Lower lobe of right lung (tissue), 2 donors: ENCODE data around the gene TMUB1. TPM values are rescaled to one million over a fixed set of nuclear protein-coding genes. Genes with fewer than 3 reads are reported as not detected.

Source experiments
- ATAC-seq, 2 donors: fragments of 200-7000 bp; cut with Tn5 transposase; one replicate each; pipeline ENCODE4 v1.9.1; 2020 to 2022; ENCODE audit warnings: mild to moderate bottlenecking in 2 of 2, moderate library complexity in 2 of 2
- DNase-seq: peaks from one replicate; pipeline ENCODE4 v3.0.0-alpha.2; 2020
- H3K27ac ChIP-seq: fragments of 200-600 bp; one replicate; pipeline ENCODE4 v1.8.0; 2022
- H3K27me3 ChIP-seq: fragments of 200-600 bp; one replicate; pipeline ENCODE4 v1.8.0; 2022; ENCODE audit warnings: low read depth
- H3K36me3 ChIP-seq: fragments of 200-600 bp; one replicate; pipeline ENCODE4 v1.8.0; 2022; ENCODE audit warnings: mild to moderate bottlenecking
- H3K4me1 ChIP-seq: fragments of 200-600 bp; one replicate; pipeline ENCODE4 v1.8.0; 2022
- H3K4me3 ChIP-seq: fragments of 200-600 bp; one replicate; pipeline ENCODE4 v1.8.0; 2022; ENCODE audit warnings: mild to moderate bottlenecking
- H3K9me3 ChIP-seq: fragments of 200-600 bp; one replicate; pipeline ENCODE4 v1.8.0; 2022
- CTCF ChIP-seq: fragments of 200-600 bp; IDR thresholded peaks from one replicate; pipeline ENCODE4 v1.8.0; 2022; ENCODE audit warnings: antibody characterized with exemption, mild to moderate bottlenecking
- intact Hi-C: fragments of 100-400 bp; cut with DNase I; formaldehyde crosslinking; loops from one replicate; pipeline ENCODE4 v1.11.0; 2022
- total RNA-seq: library from RNA; stranded (reverse); fragmentation: NEBNext Ultra II Directional; extraction: Animal tissue kit (Norgen Biotek cat#: 25700); gene quantifications from one replicate; pipeline ENCODE4 v1.2.1, GENCODE V29; 2021
- donor health status: DM: no; HTN: yes; CAD: no; lungs with severe emphysema.

TMUB1 gene
- total RNA-seq, 1 donor from 2014 or later: 37.4 TPM

- Histone ChIP-seq H3K4me1 (peaks cover 50% of the 10 kb centered on the region), H3K36me3 (no peaks in the 10 kb centered on the region), H3K4me3 (no peak overlapping the region), H3K9me3 (no peaks in the 10 kb centered on the region), H3K27ac (no peak overlapping the region), H3K27me3 (no peaks in the 10 kb centered on the region)
- intact Hi-C loops: no loop called here
- DNase-seq (peak; percentile 83), ATAC-seq (peak; percentile 65 to 66)
- peak; percentile 93 for TF ChIP-seq CTCF
Measured at GRCh38 chr7:151110941-151111645, 27.8 kb upstream of the TMUB1 start.

- no peaks in the 10 kb centered on the region for H3K36me3 ChIP-seq
- H3K4me3 ChIP-seq: no peak overlapping the region
- H3K9me3 ChIP-seq: no peaks in the 10 kb centered on the region
- TF ChIP-seq CTCF: no peak
- H3K27ac ChIP-seq: no peak overlapping the region
- intact Hi-C loops: no loop called here
- H3K27me3 ChIP-seq: no peaks in the 10 kb centered on the region
- ATAC-seq (no peak), DNase-seq (no peak)
- H3K4me1 ChIP-seq: peaks cover 44% of the 10 kb centered on the region
Measured at GRCh38 chr7:151110236-151110940, 27.1 kb upstream of the TMUB1 start.

- no peak for TF ChIP-seq CTCF
- Histone ChIP-seq H3K4me3 (no peak overlapping the region), H3K4me1 (peaks cover 44% of the 10 kb centered on the region), H3K9me3 (no peaks in the 10 kb centered on the region), H3K27ac (no peak overlapping the region), H3K27me3 (no peaks in the 10 kb centered on the region), H3K36me3 (peaks cover 5% of the 10 kb centered on the region)
- DNase-seq (peak; percentile 56), ATAC-seq (no peak)
- intact Hi-C loops: no loop called here
Measured at GRCh38 chr7:151109094-151110048, 26.1 kb upstream of the TMUB1 start.

GRCh38 chr7:151107882-151108281 is 24.6 kb upstream of the TMUB1 start:
- Histone ChIP-seq H3K27ac (no peak overlapping the region), H3K9me3 (no peaks in the 10 kb centered on the region), H3K4me1 (peaks cover 29% of the 10 kb centered on the region), H3K36me3 (peaks cover 7% of the 10 kb centered on the region), H3K27me3 (no peaks in the 10 kb centered on the region), H3K4me3 (no peak overlapping the region)
- DNase-seq: no peak
- intact Hi-C loops: no loop called here
- ATAC-seq: no peak
- TF ChIP-seq CTCF: no peak
